Endothelial cell of umbilical vein (primary cell): Measurements from ENCODE around the gene RBM4B. TPM values are rescaled to one million over a fixed set of nuclear protein-coding genes. Genes with fewer than 3 reads are reported as not detected.
"Not testable (repeated sequence)": the region's sequence is repeated elsewhere in the genome, so short reads cannot be mapped to it uniquely, and the experiment has no call there.

ENCODE experiments used
- BruUV-seq: library from RNA; stranded (reverse); fragments of 400-500 nt; replicated peaks from 2 replicates; lab custom pipeline; 2021; lab: Mats Ljungman, UMichigan
- CTCF ChIA-PET: fragments of 300-600, 350-600 bp; sonication (Branson Sonifier 250); formaldehyde crosslinking; loops from one replicate; lab custom pipeline; 2021; ENCODE audit warnings: antibody characterized with exemption, inconsistent platforms; lab: Charles Lee
- POLR2A ChIA-PET: fragments of 300-600, 350-600 bp; sonication (Branson Sonifier 250); formaldehyde crosslinking; loops from one replicate; lab custom pipeline; 2021; ENCODE audit warnings: antibody characterized with exemption, inconsistent platforms; lab: Charles Lee
- DNase-seq: peaks from one replicate; pipeline ENCODE4 v3.0.0-alpha.2; 2011; ENCODE audit warnings: low read depth, low spot score
- FAIRE-seq: peaks from 2 replicates; lab custom pipeline; 2011; peaks lifted over from hg19 to GRCh38; lab: Jason Lieb, UNC
- H2AFZ ChIP-seq: 2 replicates; pipeline ENCODE4 v1.6.0; 2012; ENCODE audit warnings: low read depth, low read length, control low read depth, inconsistent platforms
- H3K27ac ChIP-seq: 2 replicates; pipeline ENCODE4 v1.5.1; 2011; ENCODE audit warnings: low read depth, mild to moderate bottlenecking, control low read depth, low read length, moderate library complexity; ENCODE audit not compliant: insufficient read depth
- H3K27me3 ChIP-seq, 2 experiments: 2 replicates each; pipeline versions ENCODE4 v1.6.0 to v1.6.1; 2011; ENCODE audit warnings: low read length in 2 of 2, mixed read lengths in 1 of 2; ENCODE audit not compliant: control insufficient read depth in 2 of 2, insufficient read depth in 2 of 2
- H3K36me3 ChIP-seq, 2 experiments: 2 replicates in 1 of 2; 3 replicates in 1 of 2; pipeline ENCODE4 v1.5.1; 2011; ENCODE audit warnings: low read length in 2 of 2, mild to moderate bottlenecking in 1 of 2, moderate library complexity in 1 of 2; ENCODE audit not compliant: control insufficient read depth in 2 of 2, insufficient read depth in 2 of 2; ENCODE audit errors: extremely low read depth in 1 of 2
- H3K4me1 ChIP-seq: 3 replicates; pipeline ENCODE4 v1.5.1; 2011; ENCODE audit warnings: mild to moderate bottlenecking, low read length; ENCODE audit not compliant: control insufficient read depth, insufficient read depth; ENCODE audit errors: extremely low read depth
- H3K4me2 ChIP-seq: 2 replicates; pipeline ENCODE4 v1.6.1; 2011; ENCODE audit warnings: low read length, control low read depth, mixed read lengths; ENCODE audit not compliant: insufficient read depth
- H3K4me3 ChIP-seq, 3 experiments: fragments of 200-600 bp in 1 of 3; sonication (generic), shearing (Covaris generic) in 1 of 3; replicated peaks in 1 of 3; 2 replicates each; pipeline ENCODE4 v1.5.1; 2011 to 2016; ENCODE audit warnings: control low read depth in 3 of 3, low read length in 3 of 3, mild to moderate bottlenecking in 2 of 3, inconsistent platforms in 1 of 3, low read depth in 1 of 3, moderate library complexity in 1 of 3; ENCODE audit not compliant: insufficient read depth in 1 of 3
- H3K79me2 ChIP-seq: 2 replicates; pipeline ENCODE4 v1.6.0; 2012; ENCODE audit warnings: low read length, inconsistent platforms; ENCODE audit not compliant: control insufficient read depth, insufficient read depth
- H3K9ac ChIP-seq: replicated peaks from 2 replicates; pipeline ENCODE3; 2011; ENCODE audit warnings: low read length, control low read depth; ENCODE audit not compliant: insufficient read depth; ENCODE audit errors: extremely low read depth
- H3K9me1 ChIP-seq: replicated peaks from 3 replicates; pipeline ENCODE4 v1.6.0; 2011; ENCODE audit warnings: mild to moderate bottlenecking, low read length; ENCODE audit not compliant: control insufficient read depth, insufficient read depth; ENCODE audit errors: extremely low read depth
- H3K9me3 ChIP-seq: replicated peaks from 2 replicates; pipeline ENCODE4 v1.5.1; 2012; ENCODE audit warnings: low read length, inconsistent platforms; ENCODE audit not compliant: control insufficient read depth, insufficient read depth
- H4K20me1 ChIP-seq: replicated peaks from 2 replicates; pipeline ENCODE3; 2011; ENCODE audit warnings: mild to moderate bottlenecking, low read length; ENCODE audit not compliant: control insufficient read depth, insufficient read depth; ENCODE audit errors: extremely low read depth
- CTCF ChIP-seq, 2 donors: IDR thresholded peaks; 1 replicate in 1 of 2; 2 replicates in 1 of 2; pipeline ENCODE4 v1.5.1; 2011; ENCODE audit warnings: low read length in 2 of 2, mild to moderate bottlenecking in 2 of 2, moderate library complexity in 2 of 2, control low read depth in 1 of 2, inconsistent platforms in 1 of 2, low read depth in 1 of 2; ENCODE audit not compliant: insufficient read depth in 1 of 2; ENCODE audit errors: extremely low read depth in 1 of 2
- EZH2 ChIP-seq: IDR thresholded peaks from 2 replicates; pipeline ENCODE4 v1.6.1; 2012; ENCODE audit warnings: borderline replicate concordance, low read depth, mild to moderate bottlenecking, moderate library complexity, low read length, inconsistent platforms; ENCODE audit not compliant: severe bottlenecking
- JUN ChIP-seq: IDR thresholded peaks from 2 replicates; pipeline ENCODE4 v1.6.1; 2011; ENCODE audit warnings: borderline replicate concordance, low read depth; ENCODE audit not compliant: insufficient read length, insufficient read depth
- MAX ChIP-seq: IDR thresholded peaks from 2 replicates; pipeline ENCODE4 v1.6.1; 2011; ENCODE audit not compliant: insufficient read depth, insufficient read length
- POLR2A ChIP-seq: IDR thresholded peaks from 2 replicates; pipeline ENCODE4 v1.6.1; 2012; ENCODE audit warnings: low read depth, mild to moderate bottlenecking, control low read depth, low read length
- POLR2AphosphoS5 ChIP-seq: IDR thresholded peaks from 2 replicates; pipeline ENCODE4 v1.6.1; 2012; ENCODE audit warnings: low read depth, mild to moderate bottlenecking, control low read depth, low read length, moderate library complexity; ENCODE audit not compliant: insufficient read depth
- dilution Hi-C: fragments of 300-500 bp; cut with MboI; formaldehyde crosslinking; loops from one replicate; pipeline ENCODE4 v1.15.0; 2019; ENCODE audit warnings: low sequenced_read_pairs; ENCODE audit not compliant: extremely low pct_ligation_motif_present
- intact Hi-C: fragments of 100-400 bp; cut with micrococcal nuclease; formaldehyde crosslinking; loops from one replicate; pipeline ENCODE4 v1.10.0; 2022
- polyA plus RNA-seq, 4 experiments: library from polyadenylated mRNA; depleted of rRNA in 3 of 4; stranded (reverse) in 3 of 4; unstranded in 1 of 4; fragments of >200 nt; gene quantifications; 2 replicates each; pipeline versions ENCODE4 v1.2.1 to v1.2.3, GENCODE V29; 2011 to 2012; ENCODE audit warnings: missing spikeins in 1 of 4
- total RNA-seq: library from RNA; stranded (reverse); gene quantifications from 2 replicates; pipeline ENCODE4 v1.2.3, GENCODE V29; 2021

Gene RBM4B
- total and polyA plus RNA-seq, 2 donors (not counting 3 experiments of a cell fraction or from before 2014, with no cell fraction given): 22.2 to 31.2 TPM

GRCh38 chr11:66725114-66725513, 47.4 kb upstream of the RBM4B start:
- intact Hi-C loops: no loop called here
- Histone ChIP-seq H3K9ac (no peak overlapping the region), H3K36me3 (no peaks in the 10 kb centered on the region), H2AFZ (no peak overlapping the region), H3K4me3 (no peak overlapping the region), H3K9me3 (no peaks in the 10 kb centered on the region), H3K4me1 (peaks cover 4% of the 10 kb centered on the region), H3K4me2 (no peak overlapping the region), H3K79me2 (no peaks in the 10 kb centered on the region), H3K9me1 (no peaks in the 10 kb centered on the region), H4K20me1 (no peaks in the 10 kb centered on the region), H3K27ac (no peak overlapping the region), H3K27me3 (peaks cover 4 to 6% of the 10 kb centered on the region in 2 experiments)
- POLR2A ChIA-PET: no interaction called here
- no peak for FAIRE-seq
- no peak for DNase-seq
- CTCF ChIA-PET: interaction anchor here (0.5 to 1.7 kb wide), 4 partner anchors 17 to 172 kb away, joined by 3 to 7 read pairs (median 4); no protein-coding TSS in a partner anchor
- TF ChIP-seq JUN (no peak), POLR2AphosphoS5 (no peak), EZH2 (no peak), CTCF (IDR thresholded peaks at IDR 0.05; ENCODE audit: extremely low read depth in 1 of 2, insufficient read depth in 1 of 2, low read depth in 1 of 2, low read length in 2 of 2) (no peak), POLR2A (no peak), MAX (no peak)
- no TSS peak for BruUV-seq
- dilution Hi-C loops: no loop called here

GRCh38 chr11:66724167-66724566, 46.5 kb upstream of the RBM4B start:
- H3K9ac ChIP-seq, intact Hi-C loops, H3K79me2 ChIP-seq, BruUV-seq, H3K4me2 ChIP-seq, POLR2A ChIA-PET, H3K9me1 ChIP-seq, FAIRE-seq, H3K4me1 ChIP-seq, H3K27ac ChIP-seq, H3K27me3 ChIP-seq, H3K36me3 ChIP-seq, H4K20me1 ChIP-seq, dilution Hi-C loops, DNase-seq, H3K4me3 ChIP-seq, H3K9me3 ChIP-seq, H2AFZ ChIP-seq: not testable (repeated sequence)
- CTCF ChIA-PET: interaction anchor here (1.5 kb wide), 1 partner anchor 9 kb away, joined by 3 read pairs; no protein-coding TSS in a partner anchor
